ENCODE measurements around the gene LRRC8E. TPM values are rescaled to one million over a fixed set of nuclear protein-coding genes. Genes with fewer than 3 reads are reported as not detected.

The LRRC8E gene
- total RNA-seq, 1 donor from 2014 or later, result 4.3 TPM

- no peak for ATAC-seq
These were observed 21.0 kb upstream of the LRRC8E start for GRCh38 chr19:7867092-7867844.

DNA sequence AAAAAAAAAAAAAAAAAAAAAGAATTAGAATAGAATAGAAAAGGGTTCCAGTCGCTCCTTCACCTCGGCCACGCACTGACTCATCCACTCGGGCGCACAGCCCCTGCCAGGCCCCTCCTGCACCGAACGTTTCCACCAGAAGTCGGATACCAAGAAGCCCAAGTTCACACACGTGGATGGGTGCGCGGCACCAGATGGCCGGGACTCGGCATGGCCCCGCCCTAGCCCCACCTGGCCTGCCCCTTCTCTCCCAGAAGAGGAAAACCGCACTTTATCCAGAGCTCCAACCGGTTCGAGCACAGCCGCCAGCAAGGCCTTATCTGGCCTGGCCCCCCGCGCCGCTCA, 20.0 kb upstream of the LRRC8E start:
- ATAC-seq, result no peak

More at GRCh38 chr19:7867092-7867844, 21.0 kb upstream of the LRRC8E start:
- DNase-seq (ENCODE audit: low spot score), result no peak

DNA sequence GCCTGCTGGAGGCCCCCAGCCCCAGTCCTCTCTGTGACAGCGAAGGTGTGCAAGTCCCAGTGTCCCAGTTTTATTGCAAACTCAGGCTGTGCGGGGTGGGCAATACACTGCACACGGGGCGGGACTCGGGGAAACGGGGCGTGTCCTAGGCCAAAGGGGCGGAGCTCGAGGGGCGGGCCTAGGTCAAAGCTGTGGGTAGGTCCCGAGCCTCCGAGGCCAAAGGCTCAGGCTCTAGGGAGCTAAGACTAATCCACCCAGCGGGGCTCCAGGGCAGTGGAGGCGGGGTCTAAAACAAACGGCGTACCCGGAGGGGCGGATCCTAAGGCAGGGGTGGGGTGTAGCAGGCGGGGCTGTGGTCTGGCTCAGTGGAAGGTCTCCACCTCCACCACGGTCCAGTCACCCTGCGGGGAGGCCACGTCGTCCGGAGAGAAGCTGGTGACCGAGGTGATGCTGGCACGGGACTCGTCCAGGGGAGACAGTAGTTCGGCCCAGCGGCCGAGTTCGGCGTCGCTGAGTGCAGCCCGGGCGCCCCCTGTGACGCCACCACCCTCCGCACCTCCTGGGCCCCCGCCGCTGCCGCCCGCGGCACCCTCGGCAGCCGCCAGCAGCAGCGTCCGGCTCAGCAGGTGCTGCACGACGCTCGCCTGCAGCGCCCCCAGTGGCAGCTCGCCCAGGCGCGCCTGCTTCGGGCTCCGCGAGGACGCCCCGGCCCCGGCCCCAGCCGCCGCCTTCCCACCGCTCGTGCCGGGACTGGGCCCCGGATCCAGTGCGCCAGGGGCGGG, 19.4 kb upstream of the LRRC8E start:
- peak; percentile 79 for ATAC-seq
- peak; percentile 81 for DNase-seq (ENCODE audit: low spot score)

More for the DNA sequence above, 20.0 kb upstream of the LRRC8E start:
- no peak for DNase-seq (ENCODE audit: low spot score)

DNA sequence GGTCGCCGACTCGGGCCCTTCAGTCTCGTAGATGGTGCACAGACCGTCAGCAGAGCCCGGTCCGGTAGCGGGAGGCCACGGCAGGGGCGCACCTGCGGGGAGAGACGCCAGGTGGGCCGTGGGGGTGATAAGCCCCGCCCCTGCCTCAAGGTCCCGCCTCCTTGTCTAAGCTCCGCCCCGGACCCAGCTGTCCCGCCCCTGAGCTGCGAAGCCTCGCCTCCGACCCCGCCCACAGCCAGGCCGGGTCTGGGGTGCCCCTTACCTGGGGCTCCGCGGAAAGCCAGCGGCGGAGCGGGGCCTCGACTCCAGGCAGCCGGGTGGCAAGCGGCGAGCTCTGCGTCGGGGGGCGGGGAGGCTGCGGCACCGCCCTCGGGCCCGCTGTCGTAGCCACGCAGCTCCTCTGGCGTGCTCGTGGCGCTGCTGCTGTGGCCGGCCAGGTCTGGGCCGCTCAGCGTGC, 18.8 kb upstream of the LRRC8E start:
- DNase-seq (ENCODE audit: low spot score) (peak; percentile 82), ATAC-seq (peak; percentile 83)

DNA sequence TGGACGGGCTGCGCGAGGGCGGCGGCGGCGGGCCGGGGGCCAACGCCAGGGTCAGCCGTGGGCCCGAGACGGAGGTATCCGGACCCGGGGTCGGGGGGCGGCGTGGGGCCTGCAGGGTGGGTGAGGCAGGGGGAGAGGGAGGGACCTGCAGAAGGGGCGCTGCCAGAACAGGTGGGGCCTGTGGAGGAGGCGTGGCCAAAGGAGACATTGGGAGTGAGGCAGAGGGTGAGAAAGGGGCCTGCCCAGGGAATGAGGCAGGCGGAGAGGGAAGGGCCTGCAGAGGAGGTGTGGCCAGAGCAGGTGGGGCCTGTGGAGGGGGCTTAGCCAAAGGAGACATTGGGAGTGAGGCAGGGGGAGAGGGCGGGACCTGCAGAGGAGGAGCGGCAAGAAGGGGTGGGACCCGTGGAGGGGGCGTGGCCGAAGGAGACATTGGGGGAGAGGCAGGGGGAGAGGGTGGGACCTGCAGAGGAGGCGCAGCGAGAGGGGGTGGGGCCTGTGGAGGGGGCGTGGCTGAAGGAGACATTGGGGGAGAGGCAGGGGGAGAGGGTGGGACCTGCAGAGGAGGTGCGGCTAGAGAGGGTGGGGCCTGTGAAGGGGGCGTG, 18.3 kb upstream of the LRRC8E start:
- DNase-seq (ENCODE audit: low spot score) (peak; percentile 63), ATAC-seq (peak; percentile 20)

DNA sequence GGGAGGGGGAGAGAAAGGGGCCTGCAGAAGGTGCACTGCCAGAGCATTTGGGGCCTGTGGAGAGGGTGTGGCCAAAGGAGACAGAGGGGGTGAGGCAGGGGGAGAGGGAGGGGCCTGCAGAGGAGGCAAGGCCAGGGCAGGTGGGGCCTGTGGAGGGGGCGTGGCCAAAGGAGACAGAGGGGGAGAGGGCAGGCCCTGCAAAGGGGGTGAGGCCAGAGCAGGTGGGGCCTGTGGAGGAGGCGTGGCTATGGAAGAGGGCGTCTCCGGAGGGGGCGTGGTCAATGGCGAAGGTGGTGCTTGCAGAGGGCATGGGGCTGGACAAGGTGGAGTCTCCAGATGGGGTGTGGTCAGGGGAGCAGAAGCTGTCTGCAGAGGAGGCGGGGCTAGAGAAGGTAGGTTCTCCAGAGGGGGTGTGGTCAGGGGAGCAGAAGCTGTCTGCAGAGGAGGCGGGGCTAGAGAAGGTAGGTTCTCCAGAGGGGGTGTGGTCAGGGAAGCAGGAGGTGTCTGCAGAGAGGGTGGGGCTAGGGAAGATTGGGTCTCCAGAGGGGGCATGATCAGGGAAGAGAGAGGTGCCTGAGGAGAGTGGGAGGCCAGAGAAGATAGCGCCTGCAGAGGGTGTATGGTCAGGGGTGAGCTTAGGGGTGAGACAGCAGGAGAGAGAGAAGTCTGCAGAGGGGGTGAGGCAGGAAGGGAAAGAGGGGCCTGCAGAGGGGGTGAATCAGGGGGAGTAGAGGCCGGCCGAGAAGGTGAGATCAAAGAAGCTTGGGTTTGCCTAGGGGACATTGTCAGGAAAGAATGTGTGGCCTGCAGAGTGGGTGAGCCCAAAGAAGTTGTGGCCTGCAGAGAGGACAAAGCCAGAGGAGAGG, 17.5 kb upstream of the LRRC8E start:
- peak; percentile 57 for DNase-seq (ENCODE audit: low spot score)
- ATAC-seq, result no peak

- ATAC-seq (peak; percentile 41), DNase-seq (ENCODE audit: low spot score) (peak; percentile 76)
These were observed 16.6 kb upstream of the LRRC8E start for GRCh38 chr19:7871437-7872305.

DNA sequence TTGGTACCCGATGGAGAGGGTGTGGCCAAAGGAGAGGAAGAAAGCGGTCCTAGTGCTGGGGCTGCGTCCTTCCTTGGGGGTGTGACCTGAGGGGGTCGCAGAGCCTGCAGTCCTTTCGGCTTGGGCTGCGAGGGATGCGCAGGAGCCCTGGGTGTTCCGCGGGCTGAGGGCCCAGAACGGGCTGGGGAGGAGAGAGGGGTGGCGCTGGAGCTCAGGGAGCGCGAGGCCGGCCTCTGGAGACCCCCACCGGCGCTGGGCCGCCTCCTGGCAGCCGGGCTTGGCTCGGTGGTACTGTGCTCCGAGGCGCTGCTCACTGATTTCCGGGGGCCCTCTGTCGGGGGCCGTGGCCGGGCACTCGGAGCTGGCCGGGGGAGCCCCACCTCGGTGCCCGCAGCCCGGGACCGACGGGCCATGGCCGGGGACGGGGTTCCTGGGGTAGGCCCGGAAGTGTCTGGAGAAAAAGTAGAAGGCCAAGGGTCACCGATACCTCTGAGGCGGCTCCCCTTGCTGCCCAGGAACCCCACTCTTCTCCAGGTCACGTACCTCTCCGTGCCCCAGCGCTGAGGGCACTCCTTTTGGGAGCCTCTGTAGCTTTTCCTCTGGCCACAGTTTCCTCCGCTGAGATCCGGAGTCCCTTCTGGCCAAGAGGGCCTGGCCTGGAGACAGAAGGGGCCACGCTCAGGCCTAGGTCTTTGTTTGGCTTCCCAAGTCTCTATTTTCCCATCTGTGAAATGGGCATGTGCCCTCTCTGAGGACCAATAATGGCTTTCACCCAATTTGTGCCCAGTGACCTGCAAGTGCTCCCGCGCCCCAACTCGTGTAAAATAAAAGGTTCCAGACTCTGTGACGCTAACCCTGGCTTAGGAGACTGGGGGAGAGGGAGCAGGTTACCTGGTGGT, 15.8 kb upstream of the LRRC8E start:
- no peak for DNase-seq (ENCODE audit: low spot score)
- no peak for ATAC-seq

- no peak for ATAC-seq
- DNase-seq (ENCODE audit: low spot score), result no peak
These were observed 14.8 kb upstream of the LRRC8E start for GRCh38 chr19:7873304-7874075.

GRCh38 chr19:7874076-7874896, 14.0 kb upstream of the LRRC8E start, which contains the start of gene PRR36:
Gene PRR36, minus strand, starts transcription at chr19:7874390. Its CDS starts 701 bp downstream, at chr19:7873689.
- DNase-seq (ENCODE audit: low spot score), result no peak
- no peak for ATAC-seq

- ATAC-seq (no peak), DNase-seq (ENCODE audit: low spot score) (no peak)
These were observed 13.4 kb upstream of the LRRC8E start for GRCh38 chr19:7874897-7875273.

- ATAC-seq (no peak), DNase-seq (ENCODE audit: low spot score) (no peak)
These were observed 11.0 kb upstream of the LRRC8E start for GRCh38 chr19:7877249-7877836.

DNA sequence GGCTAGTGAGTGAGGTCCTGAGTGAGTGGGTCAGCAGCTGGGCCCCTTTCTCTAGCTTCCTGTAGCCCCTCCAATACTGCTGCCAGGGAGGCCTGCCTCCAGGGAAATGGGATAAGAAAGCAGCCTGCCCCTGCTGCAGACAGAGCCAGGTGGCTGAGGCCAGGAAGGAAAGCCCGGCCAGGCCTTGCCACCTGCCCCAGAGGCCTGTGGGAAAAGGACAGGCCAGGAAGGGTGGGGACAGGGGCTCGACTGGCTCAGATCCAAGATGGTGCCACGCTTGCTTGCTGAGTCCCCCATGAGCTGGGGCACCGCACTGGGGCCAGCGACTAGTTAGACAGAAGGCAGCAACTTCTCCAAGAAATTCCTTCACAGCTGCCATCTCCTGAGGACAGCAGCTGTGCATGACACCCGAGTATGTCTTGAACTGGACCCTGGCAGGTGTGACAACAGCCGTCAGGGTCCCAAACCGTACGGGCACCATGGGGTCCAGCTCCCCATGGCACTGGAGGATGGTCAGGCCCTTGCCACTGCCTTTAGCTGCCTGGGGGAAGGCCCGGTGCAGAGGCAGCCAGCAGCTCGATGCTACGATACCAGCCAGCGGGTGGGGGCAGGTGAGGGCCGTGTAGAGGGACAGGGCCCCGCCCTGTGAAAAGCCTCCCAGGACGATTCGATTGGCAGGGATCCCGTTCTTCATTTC, 9.1 kb upstream of the LRRC8E start:
- ATAC-seq (peak; percentile 20), DNase-seq (ENCODE audit: low spot score) (no peak)

- DNase-seq (ENCODE audit: low spot score) (no peak), ATAC-seq (no peak)
These were observed 8.5 kb upstream of the LRRC8E start for GRCh38 chr19:7879836-7880235.

DNA sequence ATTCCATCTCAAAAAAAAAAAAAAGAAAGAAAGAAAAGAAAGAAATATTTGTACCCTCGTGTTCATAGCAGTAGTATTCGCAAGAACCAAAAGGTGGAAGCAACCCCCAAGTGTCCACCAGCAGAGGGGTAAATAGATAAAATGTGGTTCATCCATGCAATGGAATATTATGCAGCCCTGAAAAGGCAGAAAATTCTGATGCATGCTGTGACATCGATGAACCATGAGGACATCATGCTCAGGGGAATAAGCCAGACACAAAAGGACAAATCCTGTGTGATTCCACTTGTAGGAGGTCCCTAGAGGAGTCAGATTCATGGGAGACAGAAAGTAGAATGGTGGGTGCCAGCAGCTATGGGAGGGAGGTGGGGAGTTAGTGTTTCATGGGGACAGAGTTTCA, 6.4 kb upstream of the LRRC8E start:
- DNase-seq (ENCODE audit: low spot score) (no peak), ATAC-seq (no peak)

DNA sequence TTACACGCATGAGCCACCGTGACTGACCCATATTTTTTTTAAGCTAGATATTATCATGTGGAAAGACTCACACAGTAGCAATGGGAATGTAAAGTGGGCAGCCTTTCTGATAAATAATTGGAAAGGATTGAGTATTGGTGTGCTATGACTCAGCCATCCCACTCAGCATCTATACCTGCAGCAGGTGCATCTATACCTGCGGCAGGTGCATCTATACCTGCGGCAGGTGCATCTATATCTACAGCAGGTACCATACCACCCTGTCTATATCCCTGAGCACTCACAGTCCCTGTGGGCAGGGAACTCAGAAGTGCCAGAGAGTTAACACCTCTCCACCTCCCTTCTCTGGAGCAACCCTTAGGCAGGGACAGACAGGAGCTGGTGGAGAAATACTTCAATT, 5.2 kb upstream of the LRRC8E start:
- DNase-seq (ENCODE audit: low spot score), result no peak
- no peak for ATAC-seq
